Effector CD8-positive, alpha-beta T cell (primary cell): Measurements from ENCODE around the gene TOR3A.
"Not testable (repeated sequence)": the region's sequence is repeated elsewhere in the genome, so short reads cannot be mapped to it uniquely, and the experiment has no call there.

ENCODE experiments used
- DNase-seq: peaks from one replicate; lab custom pipeline; 2025; lab: John Stamatoyannopoulos, UW
- total RNA-seq, 4 experiments: gene quantifications; one replicate each; lab custom pipeline; 2026; lab: John Stamatoyannopoulos, UW

The TOR3A gene, protein sequence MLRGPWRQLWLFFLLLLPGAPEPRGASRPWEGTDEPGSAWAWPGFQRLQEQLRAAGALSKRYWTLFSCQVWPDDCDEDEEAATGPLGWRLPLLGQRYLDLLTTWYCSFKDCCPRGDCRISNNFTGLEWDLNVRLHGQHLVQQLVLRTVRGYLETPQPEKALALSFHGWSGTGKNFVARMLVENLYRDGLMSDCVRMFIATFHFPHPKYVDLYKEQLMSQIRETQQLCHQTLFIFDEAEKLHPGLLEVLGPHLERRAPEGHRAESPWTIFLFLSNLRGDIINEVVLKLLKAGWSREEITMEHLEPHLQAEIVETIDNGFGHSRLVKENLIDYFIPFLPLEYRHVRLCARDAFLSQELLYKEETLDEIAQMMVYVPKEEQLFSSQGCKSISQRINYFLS
- 36.3 to 47.6 (median 43.6) reads per million in 4 experiments for total RNA-seq

DNA sequence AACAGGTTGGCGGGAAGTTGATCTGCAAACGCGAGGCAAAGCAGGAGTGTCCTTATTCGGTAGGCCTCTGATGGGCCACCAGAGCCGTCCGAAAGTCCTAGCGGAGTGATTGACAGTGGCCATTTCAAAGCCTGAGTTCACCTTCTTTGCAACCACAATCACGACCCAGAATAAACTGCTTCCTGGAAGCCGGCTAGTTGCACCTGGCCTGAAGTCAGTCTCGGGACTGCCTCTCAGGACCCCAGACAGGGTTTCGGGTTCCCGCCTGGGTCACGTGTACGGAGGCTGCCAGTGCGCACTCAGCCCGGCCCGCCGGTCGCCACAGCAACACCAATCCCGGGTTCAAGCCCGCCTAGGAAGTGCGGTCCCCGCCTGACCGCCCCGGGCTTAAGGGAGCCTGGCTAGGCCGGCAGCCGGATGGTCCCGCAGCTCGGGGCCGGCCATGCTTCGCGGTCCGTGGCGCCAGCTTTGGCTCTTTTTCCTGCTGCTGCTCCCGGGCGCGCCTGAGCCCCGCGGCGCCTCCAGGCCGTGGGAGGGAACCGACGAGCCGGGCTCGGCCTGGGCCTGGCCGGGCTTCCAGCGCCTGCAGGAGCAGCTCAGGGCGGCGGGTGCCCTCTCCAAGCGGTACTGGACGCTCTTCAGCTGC, at the start of gene TOR3A:
TOR3A (plus strand) TSS at position 384 of the 646 bp plus-strand sequence; CDS start at position 443, 59 bp downstream.
- peak; percentile 42 for DNase-seq

DNA sequence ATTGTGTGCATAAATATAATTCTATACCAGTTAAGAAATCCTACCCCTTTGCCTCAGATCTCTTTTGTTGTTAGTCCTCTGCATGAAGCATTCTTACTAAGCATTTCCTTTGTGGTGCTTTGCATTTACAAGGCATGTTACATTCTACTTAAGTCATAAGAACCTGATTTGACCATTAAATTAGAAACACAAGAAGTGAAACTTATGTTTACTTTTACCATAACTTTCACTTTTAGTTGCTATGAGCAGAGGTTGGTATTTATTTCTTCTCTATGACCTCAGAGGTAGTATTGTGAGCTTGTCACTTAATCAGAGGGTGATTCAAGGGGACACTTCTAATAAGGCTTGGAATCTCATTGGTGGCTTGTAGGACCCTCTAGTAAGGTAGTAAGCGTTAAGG, 47.1 kb upstream of the TOR3A start:
- DNase-seq, result no peak

DNA sequence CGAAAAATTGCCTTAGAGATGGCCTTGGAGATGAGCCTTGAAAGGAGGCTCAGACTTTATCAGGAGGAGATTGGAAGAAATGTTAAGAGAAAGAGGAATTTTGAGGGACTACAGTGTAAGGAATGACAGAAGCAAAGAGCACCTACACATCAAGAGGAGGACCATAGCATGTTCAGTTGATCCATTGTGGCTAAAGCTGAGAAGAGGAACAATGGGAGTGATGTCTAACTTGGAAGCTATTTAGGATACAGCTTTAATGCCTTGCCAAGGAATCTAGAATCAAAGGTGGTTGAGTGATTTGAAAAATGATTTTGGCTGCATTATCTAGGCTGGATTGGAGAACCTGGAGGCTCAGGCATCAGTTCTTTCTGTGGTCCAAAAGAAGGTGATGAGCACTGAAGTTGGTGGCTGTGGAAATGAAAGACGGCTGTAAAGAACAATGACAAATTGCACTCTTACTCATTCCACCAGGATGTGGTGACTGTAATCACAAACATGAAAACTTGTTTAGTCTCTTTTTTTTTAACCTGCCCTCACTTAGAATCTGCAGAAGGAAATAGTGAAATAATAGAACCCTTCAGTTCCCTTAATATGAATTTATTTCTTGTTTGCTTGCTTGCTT, 44.9 kb upstream of the TOR3A start:
- no peak for DNase-seq

DNA sequence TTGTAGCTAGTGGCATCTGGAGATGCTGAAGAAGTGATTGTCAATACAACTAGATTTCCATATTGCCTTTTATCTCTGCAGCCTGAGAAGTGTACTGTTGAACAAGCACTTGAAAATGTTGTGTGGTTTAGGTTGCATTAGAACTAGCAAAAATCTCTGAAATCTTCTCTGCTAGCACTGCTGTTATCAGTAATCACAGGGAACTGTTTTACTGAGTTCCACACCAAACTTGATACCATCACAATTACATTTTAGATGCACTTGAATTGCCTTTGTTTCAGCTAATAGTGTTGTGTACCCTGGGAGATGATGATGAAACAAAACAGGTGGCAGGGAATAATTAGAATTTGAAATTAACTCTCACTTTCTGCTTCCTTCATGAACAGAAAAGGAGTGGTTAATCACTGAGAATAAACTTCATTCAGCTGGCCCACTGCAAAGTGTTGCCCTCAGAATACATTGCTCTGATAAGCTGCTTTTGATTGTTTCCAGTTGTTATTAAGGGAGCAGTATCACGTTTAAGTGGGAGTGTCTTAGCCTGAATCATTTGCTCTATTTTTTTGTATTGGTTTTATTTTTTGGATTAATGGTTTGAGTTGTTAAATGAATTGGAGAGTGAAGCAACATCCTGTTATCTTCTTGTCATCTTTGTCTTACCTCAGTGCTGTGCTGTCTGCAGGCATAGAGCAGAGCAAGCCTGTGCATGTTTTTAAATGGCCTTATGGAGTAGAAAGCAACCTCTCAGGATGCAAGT, 43.2 kb upstream of the TOR3A start:
- DNase-seq, result no peak

DNA sequence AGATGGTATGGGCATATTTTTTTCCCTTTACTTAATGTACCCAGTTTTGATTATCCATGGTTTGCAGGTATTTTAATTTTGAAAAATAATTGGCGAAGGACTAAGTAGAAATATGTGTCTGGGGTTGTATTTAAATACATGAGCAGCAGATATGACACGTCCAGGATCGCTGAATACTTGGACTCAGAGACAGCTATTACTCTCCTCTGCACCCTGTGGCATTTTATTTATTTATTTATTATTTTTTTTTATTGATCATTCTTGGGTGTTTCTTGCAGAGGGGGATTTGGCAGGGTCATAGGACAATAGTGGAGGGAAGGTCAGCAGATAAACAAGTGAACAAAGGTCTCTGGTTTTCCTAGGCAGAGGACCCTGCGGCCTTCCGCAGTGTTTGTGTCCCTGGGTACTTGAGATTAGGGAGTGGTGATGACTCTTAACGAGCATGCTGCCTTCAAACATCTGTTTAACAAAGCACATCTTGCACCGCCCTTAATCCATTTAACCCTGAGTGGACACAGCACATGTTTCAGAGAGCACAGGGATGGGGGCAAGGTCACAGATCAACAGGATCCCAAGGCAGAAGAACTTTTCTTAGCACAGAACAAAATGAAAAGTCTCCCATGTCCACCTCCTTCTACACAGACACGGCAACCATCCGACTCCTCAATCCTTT, 42.2 kb upstream of the TOR3A start:
- DNase-seq, result not testable (repeated sequence)

DNA sequence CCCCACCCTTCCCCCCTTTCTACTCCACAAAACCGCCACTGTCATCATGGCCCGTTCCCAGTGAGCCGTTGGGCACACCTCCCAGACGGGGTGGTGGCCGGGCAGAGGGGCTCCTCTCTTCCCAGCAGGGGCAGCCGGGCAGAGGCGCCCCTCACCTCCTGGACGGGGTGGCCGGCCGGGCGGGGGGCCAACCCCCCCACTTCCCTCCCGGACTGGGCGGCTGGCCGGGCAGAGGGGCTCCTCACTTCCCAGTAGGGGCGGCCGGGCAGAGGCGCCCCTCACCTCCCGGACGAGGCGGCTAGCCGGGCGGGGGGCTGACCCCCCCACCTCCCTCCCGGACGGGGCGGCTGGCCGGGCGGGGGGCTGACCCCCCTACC, 41.7 kb upstream of the TOR3A start:
- DNase-seq, result not testable (repeated sequence)

DNA sequence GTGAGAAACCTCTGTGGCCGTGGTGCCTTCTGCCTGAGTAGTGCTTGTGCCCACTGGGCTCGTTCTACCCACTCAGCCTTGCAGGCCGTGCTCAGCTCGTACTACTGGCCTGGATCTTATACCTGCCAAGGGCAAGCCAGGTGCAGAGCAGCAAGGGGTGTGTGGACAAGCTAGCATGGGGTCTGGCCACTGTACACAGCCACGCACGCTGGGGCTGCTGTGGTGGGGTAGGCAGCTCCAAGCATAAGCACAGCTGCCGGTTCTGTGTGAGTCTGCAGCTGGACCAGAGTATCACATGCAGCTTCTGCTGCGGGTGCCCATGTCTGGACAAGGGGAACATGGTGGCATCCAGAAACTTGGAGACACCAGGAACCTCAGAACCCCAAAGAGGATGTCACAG, 39.8 kb upstream of the TOR3A start:
- no peak for DNase-seq

DNA sequence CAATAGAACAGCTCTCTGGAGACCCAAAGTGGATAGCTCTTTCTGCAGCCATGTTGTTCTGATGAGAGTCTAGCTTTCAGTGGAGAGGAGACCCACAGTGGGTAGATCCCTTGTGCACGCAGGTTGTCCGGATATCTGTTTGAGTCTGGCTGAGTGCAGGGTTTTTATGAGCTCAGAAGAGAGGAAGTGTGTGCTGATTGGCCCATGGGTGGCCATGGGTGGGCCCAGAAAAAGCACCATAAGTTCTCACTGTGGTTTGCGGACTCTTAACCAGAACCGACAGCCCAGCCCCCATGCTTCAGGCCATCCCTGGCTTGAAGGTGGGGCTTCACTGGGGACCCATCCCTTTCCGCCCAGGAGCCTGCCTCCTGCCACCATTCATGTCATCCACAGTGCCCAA, 39.2 kb upstream of the TOR3A start:
- no peak for DNase-seq

DNA sequence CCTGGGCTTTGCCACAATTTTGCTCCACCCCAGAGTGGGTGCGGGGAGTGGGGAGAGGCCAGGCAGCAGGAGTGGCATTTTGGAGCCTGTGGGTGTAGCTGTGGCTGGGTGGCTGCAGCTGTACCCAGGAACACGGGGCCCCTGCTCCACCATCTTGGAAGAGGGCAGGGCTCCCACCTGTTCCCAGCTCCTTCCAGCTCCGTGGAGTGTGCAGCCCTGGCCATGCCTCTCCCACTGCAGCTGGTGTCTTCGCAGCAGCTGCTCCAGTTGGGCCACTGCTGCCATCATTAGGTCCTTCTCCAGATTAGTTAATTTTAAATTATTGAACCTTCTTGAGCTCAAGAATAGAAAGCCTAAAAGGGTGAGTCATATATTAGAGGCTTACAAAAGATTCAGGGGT, 38.6 kb upstream of the TOR3A start:
- DNase-seq, result no peak

DNA sequence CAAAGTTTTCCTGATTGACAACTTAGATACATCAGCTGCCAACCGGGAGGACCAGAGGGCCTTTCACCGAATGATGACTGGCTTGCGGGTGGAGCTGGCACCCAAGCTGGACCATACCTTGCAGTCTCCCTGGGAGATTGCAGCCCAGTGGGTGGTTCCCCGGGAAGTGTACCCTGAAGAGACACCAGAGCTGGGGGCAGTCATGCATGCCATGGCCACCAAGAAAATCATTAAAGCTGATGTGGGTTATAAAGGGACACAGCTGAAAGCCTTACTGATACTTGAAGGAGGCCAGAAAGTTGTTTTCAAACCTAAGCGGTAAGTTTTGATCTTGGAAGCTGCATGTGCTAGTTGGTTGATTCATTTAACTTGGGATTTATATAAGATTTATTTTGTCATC, 38.0 kb upstream of the TOR3A start:
- DNase-seq, result no peak

DNA sequence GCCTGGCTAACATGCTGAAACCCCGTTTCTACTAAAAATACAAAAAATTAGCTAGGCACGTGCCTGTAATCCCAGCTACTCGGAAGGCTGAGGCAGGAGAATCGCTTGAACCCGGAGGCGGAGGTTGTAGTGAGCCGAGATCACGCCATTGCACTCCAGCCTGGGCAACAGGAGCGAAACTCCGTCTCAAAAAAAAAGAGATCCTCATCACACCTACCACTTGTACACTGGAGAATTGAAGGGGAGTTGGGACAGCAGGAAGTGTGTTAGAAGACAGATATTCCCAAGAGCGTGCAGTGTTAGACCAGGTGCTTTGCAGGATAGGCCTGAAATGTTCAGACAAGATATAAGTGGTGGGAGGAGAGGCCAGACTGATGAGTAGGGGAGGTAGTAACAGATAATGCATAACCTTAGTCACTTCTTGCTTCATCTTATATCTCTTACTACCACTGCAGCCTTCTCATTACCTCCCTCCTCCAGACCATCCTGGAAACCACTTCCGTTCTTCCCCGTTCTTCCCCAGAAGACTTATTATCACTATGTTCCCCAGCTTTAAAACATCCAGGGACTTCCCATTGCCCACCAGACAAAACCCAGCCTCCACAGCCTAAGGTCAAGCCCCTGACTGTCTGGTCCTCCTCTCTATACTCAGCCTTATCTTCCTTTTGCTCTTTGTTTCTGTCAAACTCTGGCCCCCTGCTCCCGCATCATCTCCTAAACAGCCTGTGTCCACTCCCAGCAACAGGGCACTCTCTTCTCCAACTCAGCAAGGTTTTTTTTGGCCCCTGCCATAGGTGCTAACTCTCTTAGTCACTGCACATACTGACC, 34.8 kb upstream of the TOR3A start:
- no peak for DNase-seq

DNA sequence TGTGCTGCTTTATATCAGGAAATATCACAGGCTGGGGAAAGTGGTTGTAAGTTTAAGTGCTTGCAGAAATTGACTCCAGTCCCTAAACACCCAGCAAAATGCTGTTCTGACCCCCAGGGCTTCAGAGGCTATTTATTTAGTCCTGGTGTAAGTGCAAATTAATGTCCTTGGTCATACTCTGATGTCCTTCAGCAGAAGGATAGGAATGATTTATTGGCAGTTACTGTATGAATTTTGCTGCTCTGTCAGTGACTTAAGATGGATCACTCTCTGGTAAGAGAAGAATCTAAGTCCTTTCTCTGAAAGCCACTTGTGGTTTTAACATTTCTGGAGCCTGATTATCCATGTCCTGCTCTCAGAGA, 34.3 kb upstream of the TOR3A start:
- no peak for DNase-seq

DNA sequence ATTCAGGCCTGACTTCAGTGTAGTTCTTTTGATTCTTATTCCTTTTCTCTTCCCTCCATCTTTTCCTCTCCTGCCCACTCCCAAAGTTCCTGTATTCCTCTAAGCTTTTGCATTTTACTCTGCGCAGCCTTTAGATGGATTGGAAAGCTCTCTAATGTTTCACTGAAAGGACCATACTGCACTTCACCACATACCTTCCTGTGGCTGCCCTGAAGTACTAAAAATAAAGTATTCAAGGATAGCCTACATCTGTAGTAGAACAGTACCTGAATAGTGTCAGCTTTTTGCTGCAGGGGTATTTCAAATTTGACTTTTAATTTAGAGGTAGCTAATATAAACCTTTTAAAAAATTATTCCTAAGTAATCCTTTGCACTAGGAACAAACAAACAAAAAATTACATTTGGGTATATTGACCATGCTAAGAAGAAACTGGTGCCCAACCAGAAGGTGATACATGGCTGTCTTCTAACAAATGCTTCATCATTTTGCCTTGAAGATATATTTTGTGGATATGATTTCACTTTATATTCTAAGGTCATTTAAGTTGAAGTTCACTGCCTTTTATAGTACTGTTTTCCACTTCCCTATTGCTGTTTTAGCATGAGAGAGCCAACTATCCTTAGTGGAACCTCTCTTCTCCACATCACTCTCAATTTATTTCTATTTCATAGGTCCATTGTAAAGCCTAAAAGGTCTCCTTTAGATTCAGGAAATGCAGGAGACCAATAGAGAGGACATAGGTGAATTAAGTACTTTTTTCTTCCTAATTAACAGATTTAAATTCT, 33.3 kb upstream of the TOR3A start:
- no peak for DNase-seq

DNA sequence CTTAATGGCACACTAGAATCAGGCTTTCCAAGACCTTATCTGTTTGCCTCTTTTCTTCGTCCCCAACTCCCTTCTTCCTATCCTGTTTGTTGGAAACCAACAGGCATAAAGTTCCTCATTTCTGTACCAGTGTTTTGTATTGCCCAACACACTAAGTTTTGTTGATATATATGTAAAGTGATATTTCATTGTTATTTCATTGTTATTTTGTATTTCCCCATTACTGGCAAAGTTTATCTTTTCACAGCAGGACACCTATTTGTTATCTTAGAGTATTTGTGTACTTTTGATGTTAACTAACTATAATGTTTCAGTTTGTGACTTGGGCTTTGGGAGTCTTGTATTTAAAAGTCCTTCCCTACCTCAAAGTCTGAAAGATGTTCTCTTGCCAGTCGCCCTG, 29.1 kb upstream of the TOR3A start:
- no peak for DNase-seq

DNA sequence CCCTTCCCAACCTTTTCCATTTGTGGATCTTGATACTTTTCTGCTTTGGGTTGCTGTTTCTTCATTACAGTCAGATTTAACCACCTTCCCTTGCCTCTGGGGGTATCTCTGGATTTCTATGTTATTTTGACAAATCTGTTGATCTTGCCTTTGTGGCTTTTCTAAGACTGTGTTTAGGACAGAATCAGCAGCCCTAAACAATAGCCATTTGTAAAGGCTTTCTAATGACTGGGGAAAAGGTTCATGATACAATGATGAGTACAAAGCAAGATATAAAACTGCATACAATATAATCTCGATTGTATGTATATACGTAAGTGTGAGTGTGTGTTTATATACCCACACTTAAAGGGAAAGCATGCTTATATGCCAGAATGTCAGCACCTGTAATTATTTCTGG, 28.4 kb upstream of the TOR3A start:
- no peak for DNase-seq

DNA sequence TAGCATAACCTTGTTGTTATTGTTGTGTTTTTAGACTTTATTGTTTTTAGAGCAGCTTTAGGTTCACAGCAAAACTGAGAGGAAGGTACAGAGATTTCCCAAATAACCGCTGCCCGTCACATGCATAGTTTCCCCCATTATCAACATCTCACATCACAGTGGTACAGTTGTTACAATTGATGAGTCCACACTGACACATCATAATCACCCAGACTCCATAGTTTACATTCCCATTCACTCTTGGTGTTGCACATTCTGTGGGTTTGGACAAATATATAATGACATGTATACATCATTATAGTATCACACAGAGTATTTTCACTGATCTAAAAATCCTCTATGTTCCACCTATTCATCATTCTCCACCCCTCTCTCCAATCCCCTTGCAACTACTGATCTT, 25.9 kb upstream of the TOR3A start:
- DNase-seq, result no peak

DNA sequence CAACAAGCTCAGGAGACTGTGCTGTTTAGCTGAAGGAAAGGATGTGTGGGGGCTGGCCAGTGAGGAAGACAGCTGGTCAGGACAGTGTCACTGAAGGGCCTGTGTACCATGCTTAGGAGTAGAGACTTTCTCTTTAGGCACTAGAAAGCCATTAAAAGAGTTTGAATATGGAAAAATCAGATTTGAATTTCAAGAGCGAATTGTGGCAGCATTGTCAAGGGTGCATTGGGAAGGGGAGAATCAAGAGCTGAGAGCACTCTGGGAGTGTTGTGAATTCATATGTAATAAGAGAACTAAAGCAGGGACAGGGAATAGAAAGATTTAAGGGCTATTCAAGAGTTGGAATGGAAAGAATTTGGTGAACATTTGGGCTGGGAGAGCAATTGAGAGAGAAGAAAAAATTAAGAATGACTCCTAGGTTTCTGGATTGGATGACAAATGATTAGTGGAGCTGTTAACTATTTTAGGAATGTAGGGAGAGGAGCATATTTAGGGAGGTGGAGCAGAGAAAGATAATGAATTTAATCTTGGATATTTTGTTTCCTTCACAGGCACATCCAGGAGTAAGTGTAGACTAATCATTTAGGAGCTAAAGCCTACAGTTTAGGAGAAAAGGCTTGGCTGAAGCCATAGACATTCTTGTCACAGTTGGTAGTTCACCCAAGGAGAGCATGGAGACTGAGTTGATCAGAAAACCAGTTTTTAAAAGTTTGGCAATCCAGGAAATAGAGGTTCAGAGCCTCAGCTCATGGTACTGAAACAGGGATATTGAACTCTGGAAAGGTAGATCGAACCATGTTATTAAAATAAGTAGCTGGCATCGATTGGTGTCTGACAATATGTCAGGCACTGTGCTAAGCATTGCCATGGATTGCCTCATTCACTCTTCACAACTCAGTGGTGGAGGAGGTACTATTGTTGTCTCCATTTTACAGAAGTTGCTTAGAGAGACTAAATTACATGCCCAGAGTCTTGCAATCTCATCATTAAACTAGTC, 23.1 kb upstream of the TOR3A start:
- DNase-seq, result no peak

DNA sequence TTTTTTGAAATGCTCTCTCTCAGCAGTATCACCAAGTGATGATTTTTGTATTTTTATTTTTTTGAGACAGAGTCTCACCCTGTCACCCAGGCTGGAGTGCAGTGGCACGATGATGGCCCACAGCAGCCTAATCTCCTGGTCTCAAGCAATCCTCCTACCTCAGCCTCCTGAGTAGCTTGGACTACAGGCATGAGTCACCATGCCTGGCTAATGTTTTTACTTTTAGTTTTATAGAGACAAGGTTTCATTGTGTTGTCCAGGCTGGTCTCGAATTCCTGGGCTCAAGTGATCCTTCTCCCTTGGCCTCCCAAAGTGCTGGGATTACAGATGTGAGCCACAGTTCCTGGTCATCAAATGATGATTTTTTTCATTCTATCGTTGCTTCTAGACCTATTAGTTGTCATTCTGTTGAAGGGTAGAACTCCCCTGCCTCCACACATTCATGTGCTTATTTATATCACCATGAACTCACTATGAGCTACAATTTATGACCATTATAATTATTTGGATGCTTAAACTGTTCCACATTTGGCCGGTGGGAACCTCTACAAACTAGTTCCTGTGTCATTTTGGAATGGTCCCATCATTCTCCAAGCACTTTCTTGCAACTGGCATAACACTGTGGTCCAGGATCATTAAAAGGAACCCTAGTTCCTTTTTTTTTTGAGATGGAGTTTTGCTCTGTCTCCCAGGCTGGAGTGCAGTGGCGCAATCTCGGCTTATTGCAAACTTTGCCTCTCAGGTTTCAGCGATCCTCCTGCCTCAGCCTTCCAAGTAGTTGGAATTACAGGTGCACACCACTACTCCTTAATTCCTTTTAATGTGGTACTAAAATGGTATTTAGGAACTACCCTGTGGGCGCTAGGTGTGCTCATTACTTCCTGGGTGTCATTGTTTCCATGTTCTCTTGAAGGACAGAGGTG, 20.2 kb upstream of the TOR3A start:
- DNase-seq, result no peak
